ENCODE measurements around the gene HSF2BP.

GRCh38 chr21:43684424-43684823 is 25.1 kb upstream of the HSF2BP start:
- no peak for TF ChIP-seq POLR2A (IDR thresholded peaks at IDR 0.05; ENCODE audit: extremely low read depth, insufficient read length)
- no peak for TF ChIP-seq CTCF (IDR thresholded peaks at IDR 0.05; ENCODE audit: low read depth, low read length)
- TF ChIP-seq MYC (IDR thresholded peaks at IDR 0.05; ENCODE audit: low read depth, low read length) = no peak

Data from NB4 (cell line).